Measurements from ENCODE around the gene CBX7. TPM values are rescaled to one million over a fixed set of nuclear protein-coding genes. Genes with fewer than 3 reads are reported as not detected.

CBX7 gene
- total and polyA plus RNA-seq, 2 experiments from 2014 or later, result 2.6 to 11.5 TPM

DNA sequence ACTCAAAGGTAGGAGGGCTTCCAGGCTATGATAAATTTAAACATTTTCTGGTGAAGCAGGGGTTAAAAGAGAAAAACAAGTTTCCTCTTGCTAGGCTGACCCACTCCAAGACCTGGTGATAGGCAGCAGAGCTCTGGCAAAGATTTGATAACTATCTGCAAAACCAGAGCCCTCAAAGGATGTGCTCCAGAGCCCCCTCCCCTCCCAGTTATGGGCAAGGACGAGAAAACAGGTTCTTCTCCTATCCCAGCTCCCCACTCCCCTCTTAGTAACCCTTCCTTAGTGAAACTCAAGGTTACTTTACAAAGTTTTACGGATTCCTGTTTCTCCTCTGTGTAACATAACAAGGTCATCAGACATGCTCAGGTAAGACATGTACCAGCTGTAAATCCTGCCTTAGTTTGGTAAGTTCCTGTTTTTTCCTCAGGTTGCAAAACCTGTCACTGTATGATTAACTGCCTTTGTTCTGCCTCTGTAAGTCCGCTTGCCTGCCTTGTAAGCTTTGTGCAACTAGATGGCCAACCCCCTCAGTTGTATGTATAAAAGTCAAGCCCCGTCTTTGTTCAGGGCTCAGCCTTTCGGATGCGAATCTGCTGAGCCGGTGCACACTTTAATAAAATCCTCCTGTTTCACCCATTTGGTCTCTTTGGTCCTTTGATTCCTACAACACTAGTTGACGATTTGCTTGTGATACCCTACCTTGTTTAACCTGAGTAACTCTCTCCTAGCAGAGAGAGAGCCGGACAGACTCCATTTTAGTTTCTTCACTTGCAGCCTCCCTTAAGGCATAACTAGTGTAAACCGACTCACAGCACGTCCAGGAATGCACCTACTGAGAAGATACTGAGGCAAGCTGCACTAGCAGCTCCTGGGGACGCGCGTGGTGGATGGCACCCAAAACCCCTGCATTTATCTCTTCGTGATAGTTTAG is 41.6 kb downstream of the CBX7 start:
- no peaks in the 10 kb centered on the region for H3K79me2 ChIP-seq (replicated peaks; ENCODE audit: insufficient read depth)
- no peak overlapping the region for H2AFZ ChIP-seq
- H3K27me3 ChIP-seq (ENCODE audit: insufficient read depth), result peaks cover 21% of the 10 kb centered on the region
- no peaks in the 10 kb centered on the region for H4K20me1 ChIP-seq (replicated peaks; ENCODE audit: insufficient read depth)
- Mint-ChIP-seq H3K27ac (no peak overlapping the region), H3K9me3 (no peaks in the 10 kb centered on the region), H3K4me3 (no peak overlapping the region), H3K36me3 (ENCODE audit: low read depth) (no peaks in the 10 kb centered on the region), H3K27me3 (ENCODE audit: insufficient read depth, low read depth, poor library complexity) (peaks cover 8% of the 10 kb centered on the region), H3K4me1 (peaks cover 31% of the 10 kb centered on the region)
- H3K4me1 ChIP-seq (ENCODE audit: insufficient read depth), result peaks cover 12% of the 10 kb centered on the region
- no peak overlapping the region; the same call in 1 of the 2 replicates for H3K4me2 ChIP-seq
- H3K4me3 ChIP-seq, result no peak overlapping the region
- H3K27ac ChIP-seq (ENCODE audit: low read depth), result no peak overlapping the region
- H3K9me2 ChIP-seq (ENCODE audit: insufficient read depth), result no peaks in the 10 kb centered on the region
- H3F3A ChIP-seq (replicated peaks; ENCODE audit: low read depth), result peaks cover 13% of the 10 kb centered on the region
- TF ChIP-seq, protein P1, sequence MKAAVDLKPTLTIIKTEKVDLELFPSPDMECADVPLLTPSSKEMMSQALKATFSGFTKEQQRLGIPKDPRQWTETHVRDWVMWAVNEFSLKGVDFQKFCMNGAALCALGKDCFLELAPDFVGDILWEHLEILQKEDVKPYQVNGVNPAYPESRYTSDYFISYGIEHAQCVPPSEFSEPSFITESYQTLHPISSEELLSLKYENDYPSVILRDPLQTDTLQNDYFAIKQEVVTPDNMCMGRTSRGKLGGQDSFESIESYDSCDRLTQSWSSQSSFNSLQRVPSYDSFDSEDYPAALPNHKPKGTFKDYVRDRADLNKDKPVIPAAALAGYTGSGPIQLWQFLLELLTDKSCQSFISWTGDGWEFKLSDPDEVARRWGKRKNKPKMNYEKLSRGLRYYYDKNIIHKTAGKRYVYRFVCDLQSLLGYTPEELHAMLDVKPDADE (IDR thresholded peaks at IDR 0.05), result no peak
- TF ChIP-seq NANOG (IDR thresholded peaks at IDR 0.05; ENCODE audit: borderline replicate concordance) (no peak), ZNF114 (CRISPR knock-in tag; IDR thresholded peaks at IDR 0.05) (no peak), EZH2 (IDR thresholded peaks at IDR 0.05; ENCODE audit: low read depth, unreplicated experiment) (no peak), CREB1 (CRISPR knock-in tag; IDR thresholded peaks at IDR 0.05; ENCODE audit: low read depth) (no peak), EZH2phosphoT487 (IDR thresholded peaks at IDR 0.05; ENCODE audit: unreplicated experiment) (no peak), POLR2AphosphoS5 (IDR thresholded peaks at IDR 0.05; ENCODE audit: low read depth) (no peak), STAT1 (IDR thresholded peaks at IDR 0.05; ENCODE audit: unreplicated experiment) (no peak), JUNB (IDR thresholded peaks at IDR 0.05; ENCODE audit: unreplicated experiment) (no peak), ZNF331 (CRISPR knock-in tag; IDR thresholded peaks at IDR 0.05; ENCODE audit: low read depth) (no peak)
- TF ChIP-seq, protein P2, sequence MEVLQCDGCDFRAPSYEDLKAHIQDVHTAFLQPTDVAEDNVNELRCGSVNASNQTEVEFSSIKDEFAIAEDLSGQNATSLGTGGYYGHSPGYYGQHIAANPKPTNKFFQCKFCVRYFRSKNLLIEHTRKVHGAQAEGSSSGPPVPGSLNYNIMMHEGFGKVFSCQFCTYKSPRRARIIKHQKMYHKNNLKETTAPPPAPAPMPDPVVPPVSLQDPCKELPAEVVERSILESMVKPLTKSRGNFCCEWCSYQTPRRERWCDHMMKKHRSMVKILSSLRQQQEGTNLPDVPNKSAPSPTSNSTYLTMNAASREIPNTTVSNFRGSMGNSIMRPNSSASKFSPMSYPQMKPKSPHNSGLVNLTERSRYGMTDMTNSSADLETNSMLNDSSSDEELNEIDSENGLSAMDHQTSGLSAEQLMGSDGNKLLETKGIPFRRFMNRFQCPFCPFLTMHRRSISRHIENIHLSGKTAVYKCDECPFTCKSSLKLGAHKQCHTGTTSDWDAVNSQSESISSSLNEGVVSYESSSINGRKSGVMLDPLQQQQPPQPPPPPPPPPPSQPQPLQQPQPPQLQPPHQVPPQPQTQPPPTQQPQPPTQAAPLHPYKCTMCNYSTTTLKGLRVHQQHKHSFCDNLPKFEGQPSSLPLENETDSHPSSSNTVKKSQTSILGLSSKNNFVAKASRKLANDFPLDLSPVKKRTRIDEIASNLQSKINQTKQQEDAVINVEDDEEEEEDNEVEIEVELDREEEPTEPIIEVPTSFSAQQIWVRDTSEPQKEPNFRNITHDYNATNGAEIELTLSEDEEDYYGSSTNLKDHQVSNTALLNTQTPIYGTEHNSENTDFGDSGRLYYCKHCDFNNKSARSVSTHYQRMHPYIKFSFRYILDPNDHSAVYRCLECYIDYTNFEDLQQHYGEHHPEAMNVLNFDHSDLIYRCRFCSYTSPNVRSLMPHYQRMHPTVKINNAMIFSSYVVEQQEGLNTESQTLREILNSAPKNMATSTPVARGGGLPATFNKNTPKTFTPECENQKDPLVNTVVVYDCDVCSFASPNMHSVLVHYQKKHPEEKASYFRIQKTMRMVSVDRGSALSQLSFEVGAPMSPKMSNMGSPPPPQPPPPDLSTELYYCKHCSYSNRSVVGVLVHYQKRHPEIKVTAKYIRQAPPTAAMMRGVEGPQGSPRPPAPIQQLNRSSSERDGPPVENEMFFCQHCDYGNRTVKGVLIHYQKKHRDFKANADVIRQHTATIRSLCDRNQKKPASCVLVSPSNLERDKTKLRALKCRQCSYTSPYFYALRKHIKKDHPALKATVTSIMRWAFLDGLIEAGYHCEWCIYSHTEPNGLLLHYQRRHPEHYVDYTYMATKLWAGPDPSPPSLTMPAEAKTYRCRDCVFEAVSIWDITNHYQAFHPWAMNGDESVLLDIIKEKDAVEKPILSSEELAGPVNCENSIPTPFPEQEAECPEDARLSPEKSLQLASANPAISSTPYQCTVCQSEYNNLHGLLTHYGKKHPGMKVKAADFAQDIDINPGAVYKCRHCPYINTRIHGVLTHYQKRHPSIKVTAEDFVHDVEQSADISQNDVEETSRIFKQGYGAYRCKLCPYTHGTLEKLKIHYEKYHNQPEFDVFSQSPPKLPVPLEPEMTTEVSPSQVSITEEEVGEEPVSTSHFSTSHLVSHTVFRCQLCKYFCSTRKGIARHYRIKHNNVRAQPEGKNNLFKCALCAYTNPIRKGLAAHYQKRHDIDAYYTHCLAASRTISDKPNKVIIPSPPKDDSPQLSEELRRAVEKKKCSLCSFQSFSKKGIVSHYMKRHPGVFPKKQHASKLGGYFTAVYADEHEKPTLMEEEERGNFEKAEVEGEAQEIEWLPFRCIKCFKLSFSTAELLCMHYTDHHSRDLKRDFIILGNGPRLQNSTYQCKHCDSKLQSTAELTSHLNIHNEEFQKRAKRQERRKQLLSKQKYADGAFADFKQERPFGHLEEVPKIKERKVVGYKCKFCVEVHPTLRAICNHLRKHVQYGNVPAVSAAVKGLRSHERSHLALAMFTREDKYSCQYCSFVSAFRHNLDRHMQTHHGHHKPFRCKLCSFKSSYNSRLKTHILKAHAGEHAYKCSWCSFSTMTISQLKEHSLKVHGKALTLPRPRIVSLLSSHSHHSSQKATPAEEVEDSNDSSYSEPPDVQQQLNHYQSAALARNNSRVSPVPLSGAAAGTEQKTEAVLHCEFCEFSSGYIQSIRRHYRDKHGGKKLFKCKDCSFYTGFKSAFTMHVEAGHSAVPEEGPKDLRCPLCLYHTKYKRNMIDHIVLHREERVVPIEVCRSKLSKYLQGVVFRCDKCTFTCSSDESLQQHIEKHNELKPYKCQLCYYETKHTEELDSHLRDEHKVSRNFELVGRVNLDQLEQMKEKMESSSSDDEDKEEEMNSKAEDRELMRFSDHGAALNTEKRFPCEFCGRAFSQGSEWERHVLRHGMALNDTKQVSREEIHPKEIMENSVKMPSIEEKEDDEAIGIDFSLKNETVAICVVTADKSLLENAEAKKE (CRISPR knock-in tag; IDR thresholded peaks at IDR 0.05), result no peak
- TF ChIP-seq, protein P3, sequence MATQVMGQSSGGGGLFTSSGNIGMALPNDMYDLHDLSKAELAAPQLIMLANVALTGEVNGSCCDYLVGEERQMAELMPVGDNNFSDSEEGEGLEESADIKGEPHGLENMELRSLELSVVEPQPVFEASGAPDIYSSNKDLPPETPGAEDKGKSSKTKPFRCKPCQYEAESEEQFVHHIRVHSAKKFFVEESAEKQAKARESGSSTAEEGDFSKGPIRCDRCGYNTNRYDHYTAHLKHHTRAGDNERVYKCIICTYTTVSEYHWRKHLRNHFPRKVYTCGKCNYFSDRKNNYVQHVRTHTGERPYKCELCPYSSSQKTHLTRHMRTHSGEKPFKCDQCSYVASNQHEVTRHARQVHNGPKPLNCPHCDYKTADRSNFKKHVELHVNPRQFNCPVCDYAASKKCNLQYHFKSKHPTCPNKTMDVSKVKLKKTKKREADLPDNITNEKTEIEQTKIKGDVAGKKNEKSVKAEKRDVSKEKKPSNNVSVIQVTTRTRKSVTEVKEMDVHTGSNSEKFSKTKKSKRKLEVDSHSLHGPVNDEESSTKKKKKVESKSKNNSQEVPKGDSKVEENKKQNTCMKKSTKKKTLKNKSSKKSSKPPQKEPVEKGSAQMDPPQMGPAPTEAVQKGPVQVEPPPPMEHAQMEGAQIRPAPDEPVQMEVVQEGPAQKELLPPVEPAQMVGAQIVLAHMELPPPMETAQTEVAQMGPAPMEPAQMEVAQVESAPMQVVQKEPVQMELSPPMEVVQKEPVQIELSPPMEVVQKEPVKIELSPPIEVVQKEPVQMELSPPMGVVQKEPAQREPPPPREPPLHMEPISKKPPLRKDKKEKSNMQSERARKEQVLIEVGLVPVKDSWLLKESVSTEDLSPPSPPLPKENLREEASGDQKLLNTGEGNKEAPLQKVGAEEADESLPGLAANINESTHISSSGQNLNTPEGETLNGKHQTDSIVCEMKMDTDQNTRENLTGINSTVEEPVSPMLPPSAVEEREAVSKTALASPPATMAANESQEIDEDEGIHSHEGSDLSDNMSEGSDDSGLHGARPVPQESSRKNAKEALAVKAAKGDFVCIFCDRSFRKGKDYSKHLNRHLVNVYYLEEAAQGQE (IDR thresholded peaks at IDR 0.05; ENCODE audit: unreplicated experiment), result no peak
- TF ChIP-seq, protein P4, sequence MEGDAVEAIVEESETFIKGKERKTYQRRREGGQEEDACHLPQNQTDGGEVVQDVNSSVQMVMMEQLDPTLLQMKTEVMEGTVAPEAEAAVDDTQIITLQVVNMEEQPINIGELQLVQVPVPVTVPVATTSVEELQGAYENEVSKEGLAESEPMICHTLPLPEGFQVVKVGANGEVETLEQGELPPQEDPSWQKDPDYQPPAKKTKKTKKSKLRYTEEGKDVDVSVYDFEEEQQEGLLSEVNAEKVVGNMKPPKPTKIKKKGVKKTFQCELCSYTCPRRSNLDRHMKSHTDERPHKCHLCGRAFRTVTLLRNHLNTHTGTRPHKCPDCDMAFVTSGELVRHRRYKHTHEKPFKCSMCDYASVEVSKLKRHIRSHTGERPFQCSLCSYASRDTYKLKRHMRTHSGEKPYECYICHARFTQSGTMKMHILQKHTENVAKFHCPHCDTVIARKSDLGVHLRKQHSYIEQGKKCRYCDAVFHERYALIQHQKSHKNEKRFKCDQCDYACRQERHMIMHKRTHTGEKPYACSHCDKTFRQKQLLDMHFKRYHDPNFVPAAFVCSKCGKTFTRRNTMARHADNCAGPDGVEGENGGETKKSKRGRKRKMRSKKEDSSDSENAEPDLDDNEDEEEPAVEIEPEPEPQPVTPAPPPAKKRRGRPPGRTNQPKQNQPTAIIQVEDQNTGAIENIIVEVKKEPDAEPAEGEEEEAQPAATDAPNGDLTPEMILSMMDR (conservative IDR thresholded peaks at IDR 0.05; ENCODE audit: low read depth in 2 of 2), result no peak
- DNase-seq (ENCODE audit: low spot score), result no peak
- no peaks in the 10 kb centered on the region for H3K36me3 ChIP-seq (ENCODE audit: insufficient read depth)
- peak; percentile 24 for ATAC-seq

Measured in GM23338 (cell line).